Esophagus muscularis mucosa (tissue), 4 donors: ENCODE results near the gene TRAPPC6A. TPM values are rescaled to one million over a fixed set of nuclear protein-coding genes. Genes with fewer than 3 reads are reported as not detected.

Experiments
- DNase-seq: peaks from one replicate; pipeline ENCODE4 v3.0.0-alpha.2; 2017; ENCODE audit errors: extremely low spot score
- H3K27ac ChIP-seq, 4 donors: fragments of 200-600 bp; sonication (generic); replicated peaks in 1 of 4; 1 replicate in 3 of 4; 2 replicates in 1 of 4; pipeline ENCODE4 v1.5.1; 2016 to 2019; ENCODE audit warnings: mild to moderate bottlenecking in 1 of 4
- H3K27me3 ChIP-seq, 4 donors: fragments of 200-600 bp; sonication (generic); one replicate each; pipeline versions ENCODE4 v1.5.1 to v1.6.0; 2016 to 2019
- H3K36me3 ChIP-seq, 4 donors: fragments of 200-600 bp; sonication (generic); one replicate each; pipeline ENCODE4 v1.5.1; 2016 to 2019
- H3K4me1 ChIP-seq, 4 donors: fragments of 200-600 bp; sonication (generic); one replicate each; pipeline ENCODE4 v1.5.1; 2016 to 2019
- H3K4me3 ChIP-seq, 4 donors: fragments of 200-600 bp; sonication (generic); 1 replicate in 2 of 4; 2 replicates in 2 of 4; pipeline ENCODE4 v1.5.1; 2016 to 2019; ENCODE audit warnings: mild to moderate bottlenecking in 4 of 4, moderate library complexity in 1 of 4
- H3K9me3 ChIP-seq, 4 donors: fragments of 200-600 bp; sonication (generic); 1 replicate in 3 of 4; 2 replicates in 1 of 4; pipeline ENCODE4 v1.5.1; 2016 to 2019
- CTCF ChIP-seq, 3 experiments: fragments of 200-600 bp in 2 of 3; fragments of 450-650 bp in 1 of 3; sonication (generic) in 2 of 3; IDR thresholded peaks; one replicate each; pipeline ENCODE4 v1.5.1; 2017 to 2019; ENCODE audit warnings: antibody characterized with exemption in 3 of 3, mild to moderate bottlenecking in 2 of 3, moderate library complexity in 1 of 3
- EP300 ChIP-seq: sonication (generic); formaldehyde crosslinking; IDR thresholded peaks from one replicate; pipeline ENCODE4 v1.6.1; 2017; ENCODE audit warnings: antibody characterized with exemption
- POLR2A ChIP-seq: fragments of 450-650 bp; IDR thresholded peaks from one replicate; pipeline ENCODE4 v1.6.1; 2017; ENCODE audit warnings: antibody characterized with exemption, moderate library complexity, mild to moderate bottlenecking, low read depth
- POLR2AphosphoS5 ChIP-seq, 2 donors: sonication (generic); formaldehyde crosslinking; IDR thresholded peaks; one replicate each; pipeline ENCODE4 v1.6.1; 2017; ENCODE audit warnings: antibody characterized with exemption in 2 of 2
- WGBS: methylation state at CpG from one replicate; pipeline ENCODE4 v1.1.5; 2018; 5-methylcytosine and 5-hydroxymethylcytosine counted together
- intact Hi-C: fragments of 100-400 bp; cut with DNase I; formaldehyde crosslinking; loops from one replicate; pipeline ENCODE4 v1.15.1; 2023
- total RNA-seq, 4 donors: library from RNA; depleted of rRNA; stranded (reverse); fragments of >200 nt; gene quantifications; one replicate each; pipeline versions ENCODE4 v1.1.0 to v1.2.1, GENCODE V29; 2016

TRAPPC6A gene
- total RNA-seq, 4 donors from 2014 or later = 18.3 to 27.0 (median 19.4) TPM

- H3K4me3 ChIP-seq = no peak overlapping the region
- TF ChIP-seq CTCF (IDR thresholded peaks at IDR 0.05) (no peak), POLR2A (no peak), EP300 (no peak), POLR2AphosphoS5 (IDR thresholded peaks at IDR 0.05) (no peak)
- DNase-seq = no peak
- peaks cover 8 to 20% (median 18%) of the 10 kb centered on the region in 4 donors for H3K4me1 ChIP-seq
- H3K27ac ChIP-seq = no peak overlapping the region
- no peaks in the 10 kb centered on the region for H3K9me3 ChIP-seq
- H3K27me3 ChIP-seq = peaks cover 0 to 86% (median 34%) of the 10 kb centered on the region in 4 donors
- WGBS = 77% methylated on average over 18 of the region's 18 CpGs
- intact Hi-C loops = no loop called here
- no peaks in the 10 kb centered on the region for H3K36me3 ChIP-seq
Observed at GRCh38 chr19:45218911-45219743, 41.1 kb upstream of the TRAPPC6A start.

DNA sequence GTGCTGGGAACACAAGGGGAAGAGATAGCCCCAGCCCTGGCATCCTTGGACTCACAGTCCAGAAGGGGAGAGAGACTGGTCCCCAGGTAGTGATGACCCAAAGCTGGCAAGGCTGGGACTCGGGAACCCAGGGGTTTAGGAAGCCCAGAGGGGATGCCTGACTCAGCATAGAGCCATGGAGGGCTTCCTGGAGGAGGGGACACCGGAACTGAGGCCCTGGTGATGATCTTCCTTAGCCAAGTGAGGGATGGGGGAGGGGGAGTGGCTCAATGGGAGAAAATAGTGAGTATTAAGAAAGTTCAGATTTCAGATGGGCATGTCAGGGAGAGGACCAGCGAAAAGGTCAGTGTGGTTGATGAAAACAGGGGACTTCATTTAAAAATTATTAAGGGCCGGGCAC, 40.4 kb upstream of the TRAPPC6A start:
- intact Hi-C loops = no loop called here
- Histone ChIP-seq H3K27ac (no peak overlapping the region), H3K36me3 (no peaks in the 10 kb centered on the region), H3K27me3 (peaks cover 0 to 86% (median 34%) of the 10 kb centered on the region in 4 donors), H3K4me3 (no peak overlapping the region), H3K4me1 (peaks cover 8 to 20% (median 18%) of the 10 kb centered on the region in 4 donors), H3K9me3 (no peaks in the 10 kb centered on the region)
- DNase-seq = no peak
- TF ChIP-seq EP300 (no peak), POLR2AphosphoS5 (IDR thresholded peaks at IDR 0.05) (no peak), POLR2A (no peak), CTCF (IDR thresholded peaks at IDR 0.05) (no peak)
- WGBS = 67% methylated on average over 4 of the region's 4 CpGs

- H3K27me3 ChIP-seq = peaks cover 0 to 88% (median 34%) of the 10 kb centered on the region in 4 donors
Observed at GRCh38 chr19:45217957-45218334, 39.9 kb upstream of the TRAPPC6A start.

GRCh38 chr19:45217193-45217956, 39.3 kb upstream of the TRAPPC6A start:
- Histone ChIP-seq H3K27me3 (peaks cover 0 to 92% (median 34%) of the 10 kb centered on the region in 4 donors), H3K27ac (no peak overlapping the region), H3K9me3 (no peaks in the 10 kb centered on the region), H3K36me3 (no peaks in the 10 kb centered on the region), H3K4me3 (no peak overlapping the region), H3K4me1 (peaks cover 8 to 28% (median 19%) of the 10 kb centered on the region in 4 donors)
- no peak for TF ChIP-seq POLR2A
- TF ChIP-seq CTCF (IDR thresholded peaks at IDR 0.05) = no peak
- no peak for TF ChIP-seq EP300
- TF ChIP-seq POLR2AphosphoS5 (IDR thresholded peaks at IDR 0.05) = no peak
- intact Hi-C loops = no loop called here
- 14% methylated on average over 35 of the region's 46 CpGs for WGBS
- DNase-seq = no peak

More at GRCh38 chr19:45217957-45218334, 39.9 kb upstream of the TRAPPC6A start:
- Histone ChIP-seq H3K27ac (no peak overlapping the region), H3K4me3 (no peak overlapping the region), H3K9me3 (no peaks in the 10 kb centered on the region), H3K4me1 (peaks cover 8 to 24% (median 19%) of the 10 kb centered on the region in 4 donors), H3K36me3 (no peaks in the 10 kb centered on the region)
- intact Hi-C loops = no loop called here
- 41% methylated on average over 14 of the region's 14 CpGs for WGBS
- TF ChIP-seq EP300 (no peak), POLR2A (no peak), CTCF (IDR thresholded peaks at IDR 0.05) (no peak)
- no peak for DNase-seq
